Loucy (cell line): ENCODE results near the gene EIF2S2.

ENCODE experiments used
- H2AFZ ChIP-seq: fragments of 200-600 bp; sonication (generic); 2 replicates; pipeline ENCODE4 v1.6.0; 2016; ENCODE audit warnings: antibody characterized with exemption, mild to moderate bottlenecking, low read length, moderate library complexity
- H3F3A ChIP-seq: fragments of 200-600 bp; 2 replicates; pipeline ENCODE4 v1.6.0; 2016; ENCODE audit warnings: antibody characterized with exemption, low read depth, mild to moderate bottlenecking
- H3K27me3 ChIP-seq: fragments of 200-600 bp; sonication (generic); 2 replicates; pipeline ENCODE4 v1.6.1; 2014; ENCODE audit warnings: low read length, mild to moderate bottlenecking; ENCODE audit not compliant: insufficient read depth, poor library complexity, severe bottlenecking
- H3K36me3 ChIP-seq: fragments of 200-600 bp; sonication (generic); 2 replicates; pipeline ENCODE4 v1.6.1; 2016; ENCODE audit warnings: low read length; ENCODE audit not compliant: insufficient read depth
- H3K4me1 ChIP-seq: fragments of 200-600 bp; sonication (generic); 2 replicates; pipeline ENCODE4 v1.5.1; 2014; ENCODE audit warnings: low read length, mild to moderate bottlenecking; ENCODE audit not compliant: insufficient read depth, poor library complexity, severe bottlenecking
- H3K4me2 ChIP-seq: fragments of 200-600 bp; sonication (generic); 2 replicates; pipeline ENCODE4 v1.6.0; 2014; ENCODE audit warnings: antibody characterized with exemption, low read length, low read depth, mild to moderate bottlenecking; ENCODE audit not compliant: poor library complexity, severe bottlenecking
- H3K4me3 ChIP-seq: fragments of 200-600 bp; sonication (generic); 2 replicates; pipeline ENCODE4 v1.5.1; 2014; ENCODE audit warnings: low read length, mild to moderate bottlenecking, mixed read lengths; ENCODE audit not compliant: poor library complexity, severe bottlenecking
- H3K79me2 ChIP-seq: fragments of 200-600 bp; sonication (generic); 2 replicates; pipeline ENCODE4 v1.6.1; 2014; ENCODE audit warnings: low read length; ENCODE audit not compliant: insufficient read depth
- H3K9ac ChIP-seq: fragments of 200-600 bp; sonication (generic); 2 replicates; pipeline ENCODE4 v1.6.0; 2014; ENCODE audit warnings: mild to moderate bottlenecking, low read depth, low read length, moderate library complexity; ENCODE audit not compliant: poor library complexity, severe bottlenecking
- H3K9me2 ChIP-seq: fragments of 200-600 bp; sonication (generic); replicated peaks from 2 replicates; pipeline ENCODE4 v1.6.1; 2016; ENCODE audit warnings: low read depth, low read length, mixed read lengths
- H3K9me3 ChIP-seq: fragments of 200-600 bp; sonication (generic); 2 replicates; pipeline ENCODE4 v1.6.1; 2014; ENCODE audit warnings: mild to moderate bottlenecking, antibody characterized with exemption, low read length, low read depth; ENCODE audit not compliant: insufficient read depth
- H4K20me1 ChIP-seq: fragments of 200-600 bp; sonication (generic); 2 replicates; pipeline ENCODE4 v1.6.0; 2014; ENCODE audit warnings: antibody characterized with exemption, low read length, mild to moderate bottlenecking; ENCODE audit not compliant: insufficient read depth, poor library complexity, severe bottlenecking
- CTCF ChIP-seq: fragments of 200-600 bp; sonication (generic); conservative IDR thresholded peaks from 2 replicates; pipeline ENCODE4 v1.5.1; 2014; ENCODE audit warnings: mild to moderate bottlenecking, antibody characterized with exemption, low read length
- EZH2phosphoT487 ChIP-seq: fragments of 200-600 bp; IDR thresholded peaks from 2 replicates; pipeline ENCODE4 v1.6.1; 2018; ENCODE audit warnings: antibody characterized with exemption, mild to moderate bottlenecking, moderate library complexity, borderline replicate concordance

The EIF2S2 gene

GRCh38 chr20:34150306-34151000 is 38.4 kb upstream of the EIF2S2 start:
- TF ChIP-seq CTCF: no peak
- TF ChIP-seq EZH2phosphoT487: no peak
- Histone ChIP-seq H3K4me2 (no peak overlapping the region), H4K20me1 (no peaks in the 10 kb centered on the region), H3F3A (no peaks in the 10 kb centered on the region), H2AFZ (no peak overlapping the region), H3K4me1 (no peaks in the 10 kb centered on the region), H3K9me3 (no peaks in the 10 kb centered on the region), H3K9me2 (no peaks in the 10 kb centered on the region), H3K27me3 (no peaks in the 10 kb centered on the region), H3K9ac (no peak overlapping the region), H3K36me3 (no peaks in the 10 kb centered on the region), H3K79me2 (no peaks in the 10 kb centered on the region), H3K4me3 (no peak overlapping the region)

DNA sequence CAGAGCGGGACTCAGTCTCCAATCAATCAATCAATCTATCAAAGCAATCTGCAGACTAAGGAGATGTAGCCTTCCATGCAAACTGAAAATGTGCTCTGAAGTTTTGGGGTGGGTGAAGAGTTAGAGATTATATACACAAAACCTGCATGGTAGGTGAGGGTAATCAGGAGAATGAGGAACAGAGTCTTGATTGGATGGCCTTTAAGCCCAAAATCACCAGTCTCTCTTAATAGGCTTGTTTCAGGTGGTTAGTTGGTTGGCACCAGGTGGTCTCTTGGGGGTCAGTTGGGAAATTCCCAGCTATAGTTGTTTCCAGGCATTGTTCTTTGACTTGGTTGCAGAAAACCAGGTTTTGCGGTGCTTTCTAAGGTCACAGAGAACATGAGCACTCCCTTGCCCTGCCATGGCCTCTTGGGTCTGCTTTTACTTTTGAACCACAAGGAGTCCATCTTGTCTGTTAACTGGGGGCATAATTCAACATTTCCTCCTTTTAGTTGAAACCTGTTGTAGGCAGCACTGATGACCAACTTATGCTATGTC is 33.3 kb upstream of the EIF2S2 start:
- no peak overlapping the region for H3K4me3 ChIP-seq
- no peak overlapping the region for H3K4me2 ChIP-seq
- H3K27me3 ChIP-seq: no peaks in the 10 kb centered on the region
- no peaks in the 10 kb centered on the region for H3K9me3 ChIP-seq
- no peak for TF ChIP-seq EZH2phosphoT487
- TF ChIP-seq CTCF: no peak
- no peaks in the 10 kb centered on the region for H3K79me2 ChIP-seq
- H4K20me1 ChIP-seq: no peaks in the 10 kb centered on the region
- no peaks in the 10 kb centered on the region for H3K4me1 ChIP-seq
- H3F3A ChIP-seq: no peaks in the 10 kb centered on the region
- H3K36me3 ChIP-seq: no peaks in the 10 kb centered on the region
- no peak overlapping the region for H3K9ac ChIP-seq
- H3K9me2 ChIP-seq: no peaks in the 10 kb centered on the region
- no peak overlapping the region; the same call in 1 of the 2 replicates for H2AFZ ChIP-seq

- Histone ChIP-seq H3K9me3 (no peaks in the 10 kb centered on the region), H3K9me2 (no peaks in the 10 kb centered on the region), H4K20me1 (no peaks in the 10 kb centered on the region), H3K36me3 (no peaks in the 10 kb centered on the region), H3K9ac (no peak overlapping the region), H3K4me1 (no peaks in the 10 kb centered on the region), H2AFZ (no peak overlapping the region), H3K4me2 (no peak overlapping the region), H3K79me2 (no peaks in the 10 kb centered on the region), H3K4me3 (no peak overlapping the region), H3F3A (no peaks in the 10 kb centered on the region), H3K27me3 (no peaks in the 10 kb centered on the region)
- TF ChIP-seq EZH2phosphoT487 (no peak), CTCF (no peak)
Measured at GRCh38 chr20:34143951-34144350, 31.9 kb upstream of the EIF2S2 start.
